Measurements from ENCODE around the gene LRRC49.

The LRRC49 gene

GRCh38 chr15:70892912-70893560, 410 bp downstream of the LRRC49 start:
- H3K4me1 ChIP-seq (ENCODE audit: insufficient read depth, low read length): no peaks in the 10 kb centered on the region
- H3K36me3 ChIP-seq (ENCODE audit: insufficient read depth, low read length): no peaks in the 10 kb centered on the region
- H3K79me2 ChIP-seq (ENCODE audit: insufficient read depth, low read length): no peaks in the 10 kb centered on the region
- H4K20me1 ChIP-seq (ENCODE audit: insufficient read depth, low read length): no peaks in the 10 kb centered on the region
- H3K4me2 ChIP-seq (ENCODE audit: insufficient read depth, low read length): no peak overlapping the region
- H3K27me3 ChIP-seq (ENCODE audit: insufficient read depth, low read length, poor library complexity): no peaks in the 10 kb centered on the region
- H3K27ac ChIP-seq (ENCODE audit: low read length): no peak overlapping the region
- no peak overlapping the region for H3K9ac ChIP-seq (ENCODE audit: low read depth, low read length)
- ATAC-seq (ENCODE audit: insufficient read depth, low read depth) (no peak), DNase-seq (no peak)
- H3K9me3 ChIP-seq (ENCODE audit: insufficient read depth, low read length, severe bottlenecking): no peaks in the 10 kb centered on the region
- no peak overlapping the region for H3K4me3 ChIP-seq (ENCODE audit: low read depth in 1 of 2, low read length in 2 of 2)
- no peak overlapping the region for H2AFZ ChIP-seq (ENCODE audit: low read depth, low read length)
- no peak for TF ChIP-seq CTCF (IDR thresholded peaks at IDR 0.05; ENCODE audit: borderline replicate concordance, extremely low read depth, low read length, poor library complexity, severe bottlenecking)
- no peak for TF ChIP-seq EZH2 (IDR thresholded peaks at IDR 0.05; ENCODE audit: borderline replicate concordance, low read depth, low read length, severe bottlenecking)

DNA sequence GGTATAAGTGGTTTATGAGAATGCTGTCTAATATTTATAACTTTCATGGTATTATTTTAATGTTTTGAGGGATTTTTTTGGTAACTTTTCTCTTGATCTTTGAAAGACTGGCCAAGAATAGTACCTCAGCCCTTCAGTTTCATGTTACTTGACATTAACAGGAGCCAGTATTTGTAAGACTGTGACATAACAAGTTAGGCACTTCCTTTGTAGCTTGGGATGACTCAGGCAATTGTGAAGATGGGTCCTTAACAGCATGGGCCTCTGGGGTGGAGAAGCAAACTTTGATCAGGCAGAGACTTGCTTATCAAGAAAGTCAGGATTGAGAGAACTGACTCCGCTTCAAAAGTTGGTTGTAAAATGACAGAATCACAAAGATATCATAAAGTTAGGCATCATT, 9.5 kb downstream of the LRRC49 start:
- Histone ChIP-seq H3K9me3 (ENCODE audit: insufficient read depth, low read length, severe bottlenecking) (no peaks in the 10 kb centered on the region), H3K27ac (ENCODE audit: low read length) (no peak overlapping the region), H3K36me3 (ENCODE audit: insufficient read depth, low read length) (no peaks in the 10 kb centered on the region), H3K9ac (ENCODE audit: low read depth, low read length) (no peak overlapping the region), H3K4me3 (ENCODE audit: low read depth in 1 of 2, low read length in 2 of 2) (no peak overlapping the region), H3K27me3 (ENCODE audit: insufficient read depth, low read length, poor library complexity) (no peaks in the 10 kb centered on the region), H3K79me2 (ENCODE audit: insufficient read depth, low read length) (no peaks in the 10 kb centered on the region), H3K4me2 (ENCODE audit: insufficient read depth, low read length) (no peak overlapping the region), H2AFZ (ENCODE audit: low read depth, low read length) (no peak overlapping the region), H3K4me1 (ENCODE audit: insufficient read depth, low read length) (no peaks in the 10 kb centered on the region), H4K20me1 (ENCODE audit: insufficient read depth, low read length) (no peaks in the 10 kb centered on the region)
- TF ChIP-seq EZH2 (IDR thresholded peaks at IDR 0.05; ENCODE audit: borderline replicate concordance, low read depth, low read length, severe bottlenecking): no peak
- no peak for TF ChIP-seq CTCF (IDR thresholded peaks at IDR 0.05; ENCODE audit: borderline replicate concordance, extremely low read depth, low read length, poor library complexity, severe bottlenecking)
- no peak for ATAC-seq (ENCODE audit: insufficient read depth, low read depth)
- DNase-seq: no peak

- DNase-seq: no peak
Measured at GRCh38 chr15:70906842-70907241, 14.2 kb downstream of the LRRC49 start.

More at GRCh38 chr15:70906842-70907241, 14.2 kb downstream of the LRRC49 start:
- Histone ChIP-seq H3K36me3 (ENCODE audit: insufficient read depth, low read length) (0 out of 2 replicates have a peak, but pooled peaks cover 3% of the 10 kb centered on the region), H3K9me3 (ENCODE audit: insufficient read depth, low read length, severe bottlenecking) (peaks cover 16% of the 10 kb centered on the region), H3K4me1 (ENCODE audit: insufficient read depth, low read length) (no peaks in the 10 kb centered on the region), H4K20me1 (ENCODE audit: insufficient read depth, low read length) (no peaks in the 10 kb centered on the region), H3K79me2 (ENCODE audit: insufficient read depth, low read length) (no peaks in the 10 kb centered on the region), H3K27me3 (ENCODE audit: insufficient read depth, low read length, poor library complexity) (no peaks in the 10 kb centered on the region), H2AFZ (ENCODE audit: low read depth, low read length) (no peak overlapping the region), H3K27ac (ENCODE audit: low read length) (no peak overlapping the region), H3K9ac (ENCODE audit: low read depth, low read length) (no peak overlapping the region), H3K4me3 (ENCODE audit: low read depth in 1 of 2, low read length in 2 of 2) (no peak overlapping the region), H3K4me2 (ENCODE audit: insufficient read depth, low read length) (no peak overlapping the region)
- no peak for TF ChIP-seq EZH2 (IDR thresholded peaks at IDR 0.05; ENCODE audit: borderline replicate concordance, low read depth, low read length, severe bottlenecking)
- TF ChIP-seq CTCF (IDR thresholded peaks at IDR 0.05; ENCODE audit: borderline replicate concordance, extremely low read depth, low read length, poor library complexity, severe bottlenecking): no peak
- ATAC-seq (ENCODE audit: insufficient read depth, low read depth): no peak

Measured in DND-41 (cell line).